GM04503 (cell line): ENCODE measurements around the gene ZNF746.

Experiments
- DNase-seq: peaks from one replicate; pipeline ENCODE4 v3.0.0-alpha.2; 2012; ENCODE audit warnings: low read depth

ZNF746 gene

DNA sequence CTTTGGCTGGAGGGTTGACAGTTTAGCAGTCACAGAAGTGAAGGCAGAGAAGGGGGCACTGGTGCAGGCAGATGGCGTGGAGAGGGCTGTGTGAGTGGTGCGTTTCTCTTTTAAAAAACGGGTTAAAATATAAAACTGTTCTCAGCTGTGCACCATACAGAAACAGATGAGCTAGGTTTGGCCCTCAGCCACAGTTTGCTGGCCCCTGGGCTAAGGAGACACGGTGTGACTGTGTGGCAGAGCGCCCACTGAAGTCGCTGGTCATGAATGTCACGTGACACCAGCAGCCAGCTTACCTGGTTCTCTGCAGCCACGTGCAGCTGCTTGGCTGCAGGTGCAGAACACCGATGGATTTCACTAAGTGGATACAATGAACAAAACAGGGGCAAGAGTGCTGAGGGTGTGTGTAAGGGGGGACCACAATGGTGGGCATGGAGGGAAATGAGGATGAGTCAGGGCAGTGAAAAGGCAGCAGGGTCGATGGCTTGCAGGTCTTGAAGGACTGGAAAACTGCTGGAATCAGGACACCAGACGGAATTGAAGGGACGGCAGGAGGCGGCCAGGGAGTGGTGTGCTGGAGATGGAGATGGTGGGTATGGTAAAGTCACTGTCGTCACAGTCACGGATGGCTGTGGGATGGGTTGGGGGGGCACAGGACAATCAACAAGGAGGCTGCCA lies 7.4 kb downstream of the ZNF746 start:
- no peak for DNase-seq

- no peak for DNase-seq
Observed at GRCh38 chr7:149489391-149490024, 8.1 kb downstream of the ZNF746 start.

- DNase-seq: no peak
Observed at GRCh38 chr7:149479568-149479967, 18.0 kb downstream of the ZNF746 start.

GRCh38 chr7:149478754-149479153 lies 18.9 kb downstream of the ZNF746 start:
- DNase-seq: no peak

GRCh38 chr7:149477494-149478443 lies 19.8 kb downstream of the ZNF746 start:
- DNase-seq: no peak

DNA sequence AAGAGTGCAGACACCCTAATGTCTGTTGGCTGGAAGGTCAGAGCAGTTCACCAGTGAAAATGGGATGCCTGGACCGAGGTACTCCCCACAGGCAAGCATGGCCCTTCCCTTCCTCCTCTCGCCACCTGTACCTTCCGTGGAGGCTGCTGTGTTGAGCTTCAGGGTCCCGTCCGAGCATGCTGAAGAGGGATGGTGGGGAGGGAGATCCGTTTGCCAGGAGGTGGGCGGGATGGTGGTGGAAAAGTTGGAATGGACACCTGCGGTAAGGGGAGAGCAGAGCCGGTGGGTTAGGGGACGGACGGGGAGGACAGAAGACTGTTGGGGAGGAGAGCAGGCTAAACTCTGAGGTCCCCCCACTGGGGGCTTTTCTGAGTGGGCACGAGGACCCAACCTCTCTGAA lies 20.8 kb downstream of the ZNF746 start:
- no peak for DNase-seq

DNA sequence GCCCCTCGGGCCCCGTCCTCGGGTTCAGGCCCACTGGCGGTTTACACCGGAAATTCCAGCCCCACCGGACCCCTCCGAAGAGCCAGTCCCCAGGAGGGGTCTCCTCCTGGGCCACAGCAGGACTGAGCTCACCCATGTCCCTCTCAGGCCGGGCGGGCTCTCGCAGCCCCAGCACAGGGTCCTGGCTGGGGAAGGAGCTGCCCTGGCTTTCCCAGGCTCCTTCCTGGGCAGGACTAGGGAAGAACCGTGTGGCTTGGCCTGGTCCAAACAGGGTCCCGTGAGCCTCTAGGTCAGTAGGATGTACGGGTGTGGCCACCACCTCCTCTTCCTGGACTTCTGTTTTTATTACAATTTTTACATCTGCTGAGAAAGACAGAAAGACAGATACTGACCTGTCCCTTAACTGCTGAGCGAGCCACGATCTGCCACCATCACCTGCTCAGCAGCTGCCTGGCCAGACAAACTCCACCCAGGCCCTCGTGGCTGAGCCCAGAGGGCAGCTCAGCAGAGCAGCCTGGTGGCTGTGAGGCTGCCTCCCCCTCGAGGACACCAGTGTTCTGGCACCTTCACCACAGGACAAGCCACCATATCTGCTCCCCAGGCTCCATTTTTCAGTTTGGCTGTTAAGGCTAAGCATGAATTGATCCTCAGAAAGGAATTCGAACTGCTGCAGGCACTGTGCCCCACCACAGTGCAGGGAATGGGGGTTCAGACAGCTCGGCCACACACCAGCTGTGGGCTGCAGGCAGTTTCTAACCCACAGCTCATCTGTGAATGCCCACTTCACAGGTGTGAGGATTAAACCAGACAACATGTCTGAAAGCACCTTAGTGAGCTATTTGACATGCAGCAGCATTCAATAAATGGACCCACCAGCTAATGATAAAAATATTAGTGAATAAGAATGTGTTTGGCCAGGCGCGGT lies 22.2 kb downstream of the ZNF746 start:
- no peak for DNase-seq

DNA sequence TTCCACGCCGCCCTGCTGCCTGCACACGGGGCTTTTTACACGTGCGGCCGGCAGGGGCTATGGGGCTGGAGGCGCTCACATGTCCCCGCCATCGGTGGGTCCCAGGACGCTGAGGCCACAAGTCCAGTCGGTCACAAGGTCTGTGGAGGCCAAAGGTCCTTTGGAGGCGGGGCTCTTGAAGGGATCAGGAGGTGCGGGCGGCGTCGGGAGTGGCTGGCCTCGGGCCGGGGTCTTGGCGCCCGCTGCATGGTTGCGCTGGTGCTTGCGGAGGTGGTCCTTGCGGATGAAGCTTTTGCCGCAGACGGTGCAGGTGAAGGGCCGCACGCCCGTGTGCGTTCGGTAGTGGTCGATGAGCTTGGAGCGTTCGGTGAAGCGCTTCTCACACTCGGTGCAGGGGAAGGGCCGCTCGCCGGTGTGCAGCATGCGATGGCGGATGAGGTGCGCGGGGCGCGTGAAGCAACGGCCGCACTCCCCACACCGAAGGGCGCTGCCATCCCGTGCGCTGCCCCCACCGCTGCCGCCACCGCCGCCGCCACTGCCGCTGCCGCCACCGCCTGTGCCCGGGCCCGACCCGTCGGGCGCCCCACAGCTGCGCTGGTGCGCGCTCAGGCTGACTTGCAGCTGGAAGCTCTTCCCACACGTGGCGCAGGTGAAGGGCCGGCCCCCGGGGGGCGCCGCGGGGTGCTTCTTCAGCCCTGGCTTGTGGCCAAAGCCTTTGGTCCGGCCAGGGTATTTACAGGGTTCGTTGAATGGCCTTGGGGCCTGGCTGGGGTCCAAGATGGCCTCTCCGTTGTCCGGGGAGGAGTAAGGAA lies 23.1 kb downstream of the ZNF746 start:
- DNase-seq: no peak

DNA sequence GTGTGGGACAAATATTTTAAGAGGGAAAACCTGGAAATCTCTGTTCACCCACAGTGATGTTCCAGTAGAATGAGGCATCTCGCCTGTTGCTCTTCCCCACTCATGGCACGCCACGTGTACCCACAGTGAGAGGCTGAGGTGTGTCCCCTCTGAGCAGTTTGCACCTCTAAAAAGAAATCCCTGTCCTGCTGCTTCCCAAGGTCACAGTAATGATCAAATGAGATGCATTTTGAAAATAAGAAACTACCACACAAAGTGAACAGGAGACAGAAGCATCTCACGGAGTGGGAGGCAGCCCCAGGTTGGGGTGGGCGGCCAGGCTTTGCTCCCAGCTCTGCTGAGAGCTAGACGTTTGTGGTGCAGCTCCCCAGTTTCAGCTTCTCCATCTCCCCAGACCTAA lies 24.4 kb downstream of the ZNF746 start:
- no peak for DNase-seq

DNA sequence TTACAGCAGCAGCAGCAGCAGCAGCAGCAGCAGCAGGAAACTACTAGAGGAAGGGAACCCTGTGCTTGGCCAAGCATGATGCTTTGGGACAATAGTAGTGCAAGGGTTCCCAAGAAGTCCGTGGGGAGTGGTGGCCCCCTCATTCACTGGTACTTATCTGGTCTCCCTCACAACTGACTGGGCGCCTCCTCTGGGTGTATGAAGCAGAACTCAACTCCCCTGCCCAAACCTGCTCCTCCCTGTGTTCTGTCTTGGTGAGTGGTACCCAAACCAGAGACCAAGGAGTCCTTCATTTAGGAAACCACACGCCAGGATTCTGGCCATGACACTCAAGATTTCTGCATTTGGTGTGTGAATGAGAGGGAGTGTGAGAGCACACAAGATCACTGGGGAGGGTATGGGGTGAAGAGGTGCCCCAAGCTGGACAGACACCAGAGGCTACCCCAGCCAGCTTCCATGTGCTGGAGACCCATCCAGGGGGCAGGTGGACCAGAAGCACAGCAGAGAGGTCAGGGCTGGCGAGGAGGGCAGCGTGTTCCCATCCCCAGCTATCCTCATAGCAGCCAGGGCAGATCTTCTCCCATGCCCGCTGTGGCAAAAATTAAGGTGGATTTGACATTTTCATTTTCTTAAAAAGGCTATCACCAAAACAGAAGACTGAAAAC lies 26.2 kb downstream of the ZNF746 start:
- DNase-seq: no peak

DNA sequence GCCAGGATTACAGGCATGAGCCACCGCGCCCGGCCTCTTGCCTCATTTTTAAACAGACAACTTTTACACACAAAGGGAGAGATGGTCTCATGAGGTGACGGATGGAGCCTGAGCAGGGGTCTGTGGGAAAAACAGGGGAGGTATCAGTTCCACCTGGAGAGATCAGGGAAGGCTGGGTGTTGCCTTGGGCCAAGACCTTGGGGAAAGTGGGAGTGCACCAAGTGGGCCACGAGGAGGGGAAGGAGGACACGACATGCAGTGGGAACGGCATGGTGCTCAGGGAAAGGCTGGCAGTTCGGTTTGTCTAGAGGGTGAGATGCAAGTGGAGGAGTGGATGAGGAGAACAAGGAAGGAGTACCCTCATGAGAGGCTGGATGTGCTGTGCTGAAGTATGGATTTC lies 27.8 kb downstream of the ZNF746 start:
- no peak for DNase-seq

DNA sequence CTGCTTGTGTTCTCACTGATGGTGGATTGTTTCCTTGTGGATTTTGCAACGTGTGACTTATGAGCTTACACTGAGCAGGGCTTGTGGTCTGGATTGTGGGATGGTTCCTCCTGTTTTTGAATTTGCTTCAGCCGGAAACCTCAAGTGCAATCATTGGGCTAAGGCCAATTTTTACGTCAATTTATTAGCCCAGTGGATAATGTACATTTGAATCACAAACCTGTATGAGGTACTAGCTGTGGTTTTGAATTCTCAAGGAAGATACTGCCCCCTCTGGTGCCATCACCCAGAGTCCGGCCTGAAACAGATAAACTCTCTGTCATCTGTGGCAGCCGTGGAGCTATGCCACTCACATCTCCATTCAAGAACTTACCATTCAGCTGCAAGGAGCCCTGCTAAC lies 29.4 kb downstream of the ZNF746 start:
- DNase-seq: no peak

GRCh38 chr7:149467321-149467859 lies 30.2 kb downstream of the ZNF746 start:
- DNase-seq: no peak

DNA sequence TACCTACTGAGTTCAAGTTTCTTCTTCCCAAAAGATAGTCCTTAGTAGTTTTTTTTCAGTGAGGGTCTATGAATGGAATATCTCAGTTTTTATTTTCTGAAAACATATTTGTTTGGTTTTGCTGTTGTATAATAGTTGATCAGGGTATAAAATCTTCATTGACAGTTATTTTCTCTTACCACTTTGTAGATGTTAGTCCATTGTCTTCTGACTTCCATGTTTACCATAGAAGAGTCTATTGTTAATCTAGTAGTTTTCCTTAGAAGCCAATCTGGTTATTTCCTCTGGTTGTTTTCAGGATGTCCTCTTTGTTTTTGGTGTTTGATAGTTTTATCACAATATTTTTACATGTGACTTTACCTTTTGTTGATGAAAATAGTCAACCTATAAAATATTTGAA lies 31.2 kb downstream of the ZNF746 start:
- no peak for DNase-seq

DNA sequence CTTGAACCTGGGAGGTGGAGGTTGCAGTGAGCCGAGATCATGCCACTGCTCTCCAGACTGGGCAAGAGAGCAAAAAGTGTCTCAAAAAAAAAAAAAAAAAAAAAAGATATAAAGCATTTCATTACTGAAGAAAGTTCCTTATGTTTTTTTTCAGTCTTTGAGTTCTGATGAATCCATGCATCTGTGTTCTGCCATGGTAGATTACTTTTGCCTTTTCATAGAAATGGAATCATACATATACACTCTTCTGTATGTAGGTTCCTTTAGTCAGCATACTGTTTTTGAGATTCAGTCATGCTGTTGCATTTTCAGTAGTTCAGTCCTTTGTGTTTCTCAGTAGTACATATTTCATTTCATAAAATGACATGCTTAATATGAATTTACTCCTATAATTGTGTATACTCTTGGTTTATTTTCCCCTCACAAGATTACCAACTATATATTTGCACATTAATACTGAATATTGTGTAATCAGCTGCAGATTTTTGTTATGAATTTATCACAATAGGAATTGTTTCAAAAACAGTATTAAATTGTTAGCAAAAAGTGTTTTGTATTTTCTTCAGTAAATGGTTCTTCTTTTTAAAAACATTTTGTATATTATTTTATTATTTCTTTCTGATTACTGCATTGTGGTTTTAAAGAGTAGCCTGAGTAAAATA lies 34.0 kb downstream of the ZNF746 start:
- DNase-seq: no peak

- no peak for DNase-seq
Observed at GRCh38 chr7:149462101-149462520, 35.5 kb downstream of the ZNF746 start.

DNA sequence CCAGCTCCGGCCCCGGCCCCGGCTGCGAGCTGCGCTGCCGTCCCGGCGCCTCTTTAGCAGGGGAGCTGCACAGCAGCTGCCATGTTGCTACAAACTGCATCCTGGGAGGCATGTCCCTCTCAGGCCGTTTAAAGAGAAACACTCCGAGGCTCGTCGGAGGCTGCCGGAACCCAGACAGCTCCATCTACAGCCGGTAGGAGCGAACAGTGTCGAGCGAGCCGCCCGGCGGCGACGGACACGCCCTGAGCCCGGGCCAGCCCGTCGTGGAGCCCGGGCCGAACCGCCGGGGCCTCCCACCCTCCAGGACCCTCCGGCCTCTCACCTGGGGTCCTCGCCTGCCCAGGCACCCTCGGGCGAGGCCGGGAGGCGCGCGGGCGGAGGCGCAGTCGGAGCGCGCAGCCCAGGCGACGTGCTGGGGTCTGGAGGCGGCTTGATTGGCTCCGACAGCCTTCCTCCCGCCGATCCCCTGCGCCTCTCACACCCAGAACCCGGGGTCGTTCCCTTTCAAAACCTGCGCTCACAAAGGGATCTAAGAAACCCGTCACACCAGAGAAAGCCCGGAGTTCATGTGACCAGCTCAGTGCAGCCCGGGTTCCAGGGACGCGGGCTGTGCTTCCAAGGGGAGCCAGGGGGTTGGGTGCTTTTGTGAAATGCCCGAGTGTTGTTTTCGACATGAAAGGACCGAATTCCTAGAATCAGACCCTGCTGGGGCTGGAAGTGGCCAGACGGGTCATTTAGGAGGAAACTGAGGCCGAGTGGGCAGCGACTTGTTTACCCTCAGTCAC lies 36.9 kb downstream of the ZNF746 start, which contains the start of gene ZNF777:
Gene ZNF777 (minus strand): TSS at position 570 of the 785 bp plus-strand sequence. CDS start 5,040 bp downstream, outside the sequence.
- DNase-seq: peak; percentile 50
